ENCODE data around the gene TRIL. TPM values are rescaled to one million over a fixed set of nuclear protein-coding genes. Genes with fewer than 3 reads are reported as not detected.

Gene TRIL
- total RNA-seq, 4 donors from 2014 or later = 0.25 to 1.2 (median 0.63) TPM

DNA sequence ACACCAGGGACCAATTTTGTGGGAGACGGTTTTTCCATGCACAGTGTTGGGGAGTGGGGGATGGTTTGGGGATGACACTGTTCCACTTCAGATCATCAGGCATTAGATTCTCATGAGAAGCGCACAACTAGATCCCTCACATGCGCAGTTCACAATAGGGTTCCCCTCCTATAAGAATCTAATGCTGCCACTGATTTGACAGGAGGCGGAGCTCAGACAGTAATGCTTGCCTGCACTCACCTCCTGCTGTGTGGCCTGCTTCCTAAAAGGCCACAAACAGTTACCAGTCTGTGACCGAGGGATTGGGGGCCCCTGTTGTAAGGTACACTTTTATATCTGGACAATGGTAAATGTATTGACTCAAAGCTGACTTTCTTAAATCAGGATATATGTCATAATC is 45.6 kb upstream of the TRIL start:
- TF ChIP-seq POLR2A (IDR thresholded peaks at IDR 0.05) (no peak), CTCF (IDR thresholded peaks at IDR 0.05 in 4 of 5, conservative IDR thresholded peaks at IDR 0.05 in 1 of 5) (no peak)
- no peaks in the 10 kb centered on the region for H3K4me1 ChIP-seq
- H3K4me3 ChIP-seq = no peak overlapping the region
- no peaks in the 10 kb centered on the region for H3K36me3 ChIP-seq
- H3K27me3 ChIP-seq = no peaks in the 10 kb centered on the region
- in situ Hi-C loops (cut with MboI; ENCODE audit: low sequenced_read_pairs in 4 of 4) = no loop called here
- H3K9me3 ChIP-seq = no peaks in the 10 kb centered on the region
- intact Hi-C loops (cut with DNase I; ENCODE audit: low total_unique reads) = no loop called here
- H3K27ac ChIP-seq = no peak overlapping the region
- DNase-seq = no peak
- no peak for ATAC-seq

DNA sequence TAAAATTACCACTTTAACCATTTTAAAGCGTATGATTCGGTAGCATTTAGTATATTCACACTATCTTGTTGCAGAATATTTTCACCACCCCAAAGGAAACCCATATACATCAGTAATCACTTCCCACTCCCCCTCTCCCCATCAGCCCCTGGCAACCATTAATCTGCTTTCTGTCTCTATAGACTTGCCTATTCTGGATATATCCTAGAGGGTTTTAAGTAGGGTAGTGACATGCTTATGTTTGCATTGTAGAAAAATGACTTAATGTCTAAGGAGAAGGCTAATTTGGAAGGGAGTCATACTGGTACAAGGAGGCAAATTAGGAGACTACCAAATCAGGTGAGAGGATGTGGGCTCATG is 42.6 kb upstream of the TRIL start:
- Histone ChIP-seq H3K4me1 (peaks cover 0 to 5% of the 10 kb centered on the region in 2 donors), H3K27ac (no peak overlapping the region), H3K27me3 (no peaks in the 10 kb centered on the region), H3K4me3 (no peak overlapping the region), H3K36me3 (no peaks in the 10 kb centered on the region), H3K9me3 (no peaks in the 10 kb centered on the region)
- ATAC-seq (no peak), DNase-seq (no peak)
- TF ChIP-seq CTCF (IDR thresholded peaks at IDR 0.05 in 4 of 5, conservative IDR thresholded peaks at IDR 0.05 in 1 of 5) (no peak), POLR2A (IDR thresholded peaks at IDR 0.05) (no peak)
- intact Hi-C loops (cut with DNase I; ENCODE audit: low total_unique reads) = no loop called here
- in situ Hi-C loops (cut with MboI; ENCODE audit: low sequenced_read_pairs in 4 of 4) = no loop called here

- Histone ChIP-seq H3K9me3 (no peaks in the 10 kb centered on the region), H3K36me3 (no peaks in the 10 kb centered on the region), H3K4me1 (peaks cover 0 to 5% of the 10 kb centered on the region in 2 donors), H3K4me3 (no peak overlapping the region), H3K27me3 (no peaks in the 10 kb centered on the region), H3K27ac (no peak overlapping the region)
- in situ Hi-C loops (cut with MboI; ENCODE audit: low sequenced_read_pairs in 4 of 4) (no loop called here), intact Hi-C loops (cut with DNase I; ENCODE audit: low total_unique reads) (no loop called here)
- ATAC-seq (no peak), DNase-seq (no peak)
- TF ChIP-seq POLR2A (IDR thresholded peaks at IDR 0.05) (no peak), CTCF (IDR thresholded peaks at IDR 0.05 in 4 of 5, conservative IDR thresholded peaks at IDR 0.05 in 1 of 5) (no peak)
Observed at GRCh38 chr7:28999895-29000716, 42.0 kb upstream of the TRIL start.

- ATAC-seq = no peak
Observed at GRCh38 chr7:28999427-28999826, 41.3 kb upstream of the TRIL start.

More at GRCh38 chr7:28999427-28999826, 41.3 kb upstream of the TRIL start:
- no peaks in the 10 kb centered on the region for H3K9me3 ChIP-seq
- in situ Hi-C loops (cut with MboI; ENCODE audit: low sequenced_read_pairs in 4 of 4) = no loop called here
- H3K27ac ChIP-seq = no peak overlapping the region
- no peaks in the 10 kb centered on the region for H3K27me3 ChIP-seq
- no peak overlapping the region for H3K4me3 ChIP-seq
- H3K36me3 ChIP-seq = no peaks in the 10 kb centered on the region
- TF ChIP-seq CTCF (IDR thresholded peaks at IDR 0.05 in 4 of 5, conservative IDR thresholded peaks at IDR 0.05 in 1 of 5) = no peak
- TF ChIP-seq POLR2A (IDR thresholded peaks at IDR 0.05) = no peak
- DNase-seq = no peak
- intact Hi-C loops (cut with DNase I; ENCODE audit: low total_unique reads) = no loop called here
- peaks cover 0 to 5% of the 10 kb centered on the region in 2 donors for H3K4me1 ChIP-seq

Data from gastrocnemius medialis (tissue), 4 donors.